ENCODE measurements around the gene CHIT1. TPM values are rescaled to one million over a fixed set of nuclear protein-coding genes. Genes with fewer than 3 reads are reported as not detected.

The CHIT1 gene
- total and polyA plus RNA-seq, 2 of the 8 experiments (the other 6 are each of a cell fraction or from before 2014, with no cell fraction given), result not detected

DNA sequence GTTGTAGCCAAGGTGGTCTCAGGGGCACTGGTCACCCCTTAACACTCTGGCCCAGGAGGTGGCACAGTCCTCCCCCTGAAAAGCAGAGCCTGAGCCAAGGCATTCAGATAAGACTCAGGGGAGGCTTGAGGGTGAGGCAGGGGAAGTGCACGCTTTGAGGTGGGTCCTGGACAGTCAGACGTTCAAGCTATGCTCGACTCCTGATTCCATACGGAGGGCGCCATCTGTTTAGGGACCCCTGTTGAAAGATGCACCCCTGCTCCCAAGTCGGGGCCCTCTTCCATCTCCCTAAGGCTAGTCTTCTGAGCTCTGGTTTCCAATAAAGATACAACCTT, 30.0 kb downstream of the CHIT1 start (continued):
- TF ChIP-seq, protein P1, sequence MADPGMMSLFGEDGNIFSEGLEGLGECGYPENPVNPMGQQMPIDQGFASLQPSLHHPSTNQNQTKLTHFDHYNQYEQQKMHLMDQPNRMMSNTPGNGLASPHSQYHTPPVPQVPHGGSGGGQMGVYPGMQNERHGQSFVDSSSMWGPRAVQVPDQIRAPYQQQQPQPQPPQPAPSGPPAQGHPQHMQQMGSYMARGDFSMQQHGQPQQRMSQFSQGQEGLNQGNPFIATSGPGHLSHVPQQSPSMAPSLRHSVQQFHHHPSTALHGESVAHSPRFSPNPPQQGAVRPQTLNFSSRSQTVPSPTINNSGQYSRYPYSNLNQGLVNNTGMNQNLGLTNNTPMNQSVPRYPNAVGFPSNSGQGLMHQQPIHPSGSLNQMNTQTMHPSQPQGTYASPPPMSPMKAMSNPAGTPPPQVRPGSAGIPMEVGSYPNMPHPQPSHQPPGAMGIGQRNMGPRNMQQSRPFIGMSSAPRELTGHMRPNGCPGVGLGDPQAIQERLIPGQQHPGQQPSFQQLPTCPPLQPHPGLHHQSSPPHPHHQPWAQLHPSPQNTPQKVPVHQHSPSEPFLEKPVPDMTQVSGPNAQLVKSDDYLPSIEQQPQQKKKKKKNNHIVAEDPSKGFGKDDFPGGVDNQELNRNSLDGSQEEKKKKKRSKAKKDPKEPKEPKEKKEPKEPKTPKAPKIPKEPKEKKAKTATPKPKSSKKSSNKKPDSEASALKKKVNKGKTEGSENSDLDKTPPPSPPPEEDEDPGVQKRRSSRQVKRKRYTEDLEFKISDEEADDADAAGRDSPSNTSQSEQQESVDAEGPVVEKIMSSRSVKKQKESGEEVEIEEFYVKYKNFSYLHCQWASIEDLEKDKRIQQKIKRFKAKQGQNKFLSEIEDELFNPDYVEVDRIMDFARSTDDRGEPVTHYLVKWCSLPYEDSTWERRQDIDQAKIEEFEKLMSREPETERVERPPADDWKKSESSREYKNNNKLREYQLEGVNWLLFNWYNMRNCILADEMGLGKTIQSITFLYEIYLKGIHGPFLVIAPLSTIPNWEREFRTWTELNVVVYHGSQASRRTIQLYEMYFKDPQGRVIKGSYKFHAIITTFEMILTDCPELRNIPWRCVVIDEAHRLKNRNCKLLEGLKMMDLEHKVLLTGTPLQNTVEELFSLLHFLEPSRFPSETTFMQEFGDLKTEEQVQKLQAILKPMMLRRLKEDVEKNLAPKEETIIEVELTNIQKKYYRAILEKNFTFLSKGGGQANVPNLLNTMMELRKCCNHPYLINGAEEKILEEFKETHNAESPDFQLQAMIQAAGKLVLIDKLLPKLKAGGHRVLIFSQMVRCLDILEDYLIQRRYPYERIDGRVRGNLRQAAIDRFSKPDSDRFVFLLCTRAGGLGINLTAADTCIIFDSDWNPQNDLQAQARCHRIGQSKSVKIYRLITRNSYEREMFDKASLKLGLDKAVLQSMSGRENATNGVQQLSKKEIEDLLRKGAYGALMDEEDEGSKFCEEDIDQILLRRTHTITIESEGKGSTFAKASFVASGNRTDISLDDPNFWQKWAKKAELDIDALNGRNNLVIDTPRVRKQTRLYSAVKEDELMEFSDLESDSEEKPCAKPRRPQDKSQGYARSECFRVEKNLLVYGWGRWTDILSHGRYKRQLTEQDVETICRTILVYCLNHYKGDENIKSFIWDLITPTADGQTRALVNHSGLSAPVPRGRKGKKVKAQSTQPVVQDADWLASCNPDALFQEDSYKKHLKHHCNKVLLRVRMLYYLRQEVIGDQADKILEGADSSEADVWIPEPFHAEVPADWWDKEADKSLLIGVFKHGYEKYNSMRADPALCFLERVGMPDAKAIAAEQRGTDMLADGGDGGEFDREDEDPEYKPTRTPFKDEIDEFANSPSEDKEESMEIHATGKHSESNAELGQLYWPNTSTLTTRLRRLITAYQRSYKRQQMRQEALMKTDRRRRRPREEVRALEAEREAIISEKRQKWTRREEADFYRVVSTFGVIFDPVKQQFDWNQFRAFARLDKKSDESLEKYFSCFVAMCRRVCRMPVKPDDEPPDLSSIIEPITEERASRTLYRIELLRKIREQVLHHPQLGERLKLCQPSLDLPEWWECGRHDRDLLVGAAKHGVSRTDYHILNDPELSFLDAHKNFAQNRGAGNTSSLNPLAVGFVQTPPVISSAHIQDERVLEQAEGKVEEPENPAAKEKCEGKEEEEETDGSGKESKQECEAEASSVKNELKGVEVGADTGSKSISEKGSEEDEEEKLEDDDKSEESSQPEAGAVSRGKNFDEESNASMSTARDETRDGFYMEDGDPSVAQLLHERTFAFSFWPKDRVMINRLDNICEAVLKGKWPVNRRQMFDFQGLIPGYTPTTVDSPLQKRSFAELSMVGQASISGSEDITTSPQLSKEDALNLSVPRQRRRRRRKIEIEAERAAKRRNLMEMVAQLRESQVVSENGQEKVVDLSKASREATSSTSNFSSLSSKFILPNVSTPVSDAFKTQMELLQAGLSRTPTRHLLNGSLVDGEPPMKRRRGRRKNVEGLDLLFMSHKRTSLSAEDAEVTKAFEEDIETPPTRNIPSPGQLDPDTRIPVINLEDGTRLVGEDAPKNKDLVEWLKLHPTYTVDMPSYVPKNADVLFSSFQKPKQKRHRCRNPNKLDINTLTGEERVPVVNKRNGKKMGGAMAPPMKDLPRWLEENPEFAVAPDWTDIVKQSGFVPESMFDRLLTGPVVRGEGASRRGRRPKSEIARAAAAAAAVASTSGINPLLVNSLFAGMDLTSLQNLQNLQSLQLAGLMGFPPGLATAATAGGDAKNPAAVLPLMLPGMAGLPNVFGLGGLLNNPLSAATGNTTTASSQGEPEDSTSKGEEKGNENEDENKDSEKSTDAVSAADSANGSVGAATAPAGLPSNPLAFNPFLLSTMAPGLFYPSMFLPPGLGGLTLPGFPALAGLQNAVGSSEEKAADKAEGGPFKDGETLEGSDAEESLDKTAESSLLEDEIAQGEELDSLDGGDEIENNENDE (IDR thresholded peaks at IDR 0.05; ENCODE audit: insufficient replicate concordance, low read length), result no peak
- TF ChIP-seq, protein P2, sequence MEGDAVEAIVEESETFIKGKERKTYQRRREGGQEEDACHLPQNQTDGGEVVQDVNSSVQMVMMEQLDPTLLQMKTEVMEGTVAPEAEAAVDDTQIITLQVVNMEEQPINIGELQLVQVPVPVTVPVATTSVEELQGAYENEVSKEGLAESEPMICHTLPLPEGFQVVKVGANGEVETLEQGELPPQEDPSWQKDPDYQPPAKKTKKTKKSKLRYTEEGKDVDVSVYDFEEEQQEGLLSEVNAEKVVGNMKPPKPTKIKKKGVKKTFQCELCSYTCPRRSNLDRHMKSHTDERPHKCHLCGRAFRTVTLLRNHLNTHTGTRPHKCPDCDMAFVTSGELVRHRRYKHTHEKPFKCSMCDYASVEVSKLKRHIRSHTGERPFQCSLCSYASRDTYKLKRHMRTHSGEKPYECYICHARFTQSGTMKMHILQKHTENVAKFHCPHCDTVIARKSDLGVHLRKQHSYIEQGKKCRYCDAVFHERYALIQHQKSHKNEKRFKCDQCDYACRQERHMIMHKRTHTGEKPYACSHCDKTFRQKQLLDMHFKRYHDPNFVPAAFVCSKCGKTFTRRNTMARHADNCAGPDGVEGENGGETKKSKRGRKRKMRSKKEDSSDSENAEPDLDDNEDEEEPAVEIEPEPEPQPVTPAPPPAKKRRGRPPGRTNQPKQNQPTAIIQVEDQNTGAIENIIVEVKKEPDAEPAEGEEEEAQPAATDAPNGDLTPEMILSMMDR (IDR thresholded peaks at IDR 0.05; ENCODE audit: control extremely low read depth in 1 of 3, insufficient read depth in 1 of 3, low read depth in 1 of 3, low read length in 3 of 3), result no peak

Measured in H1 (cell line).